Upper lobe of left lung (tissue), 4 donors: ENCODE results near the gene GNL2.

Source experiments
- POLR2AphosphoS5 ChIP-seq, 2 donors: sonication (generic); formaldehyde crosslinking; IDR thresholded peaks; one replicate each; pipeline ENCODE4 v1.5.1; 2017; ENCODE audit warnings: antibody characterized with exemption in 2 of 2
- TF ChIP-seq, protein P1 (sequence below), 6 experiments: fragments of 450-650 bp in 4 of 6; fragments of 200-600 bp in 2 of 6; sonication (generic) in 2 of 6; IDR thresholded peaks; one replicate each; pipeline ENCODE4 v1.5.1; 2016 to 2019; ENCODE audit warnings: antibody characterized with exemption in 6 of 6

DNA sequence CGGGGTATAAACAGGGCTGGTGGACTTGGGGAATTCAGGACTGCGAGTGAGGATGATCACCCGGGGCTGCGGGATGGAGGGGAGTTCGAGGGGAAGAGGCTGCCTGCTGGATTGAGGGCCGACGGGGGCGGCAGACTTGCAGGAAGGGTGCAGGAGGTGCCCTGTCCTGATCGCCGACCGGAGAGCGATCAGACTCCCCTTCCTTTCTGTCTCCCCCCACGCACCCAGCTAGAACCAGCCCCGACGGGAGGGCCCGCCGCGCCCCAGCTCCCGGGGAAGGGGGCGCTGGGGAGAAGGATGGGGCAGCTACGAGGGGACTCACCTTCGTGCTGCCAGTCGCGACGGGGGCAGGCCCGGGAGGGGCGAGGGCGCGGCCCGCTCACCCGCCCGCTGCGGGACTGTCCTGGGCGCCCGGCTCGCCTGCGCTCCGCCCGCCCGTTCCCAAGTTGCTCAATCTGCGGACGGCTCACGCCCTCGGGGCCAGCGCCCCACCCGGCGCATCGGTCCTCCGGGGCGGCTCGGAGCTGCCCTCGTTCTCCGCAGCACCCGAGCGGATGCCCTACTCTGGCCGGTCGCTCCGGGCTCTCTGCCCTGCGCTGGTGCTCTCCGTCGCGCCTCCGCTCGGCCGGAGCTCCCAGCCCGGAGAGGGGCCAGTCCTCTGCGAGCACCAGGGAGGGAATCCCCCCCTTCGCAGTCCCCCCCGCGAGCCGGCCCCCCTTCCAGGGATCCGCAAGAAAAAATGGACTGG is 38.7 kb upstream of the GNL2 start, which contains the start of gene RSPO1:
- TF ChIP-seq POLR2AphosphoS5 (IDR thresholded peaks at IDR 0.05), result no peak
- TF ChIP-seq, protein P1, sequence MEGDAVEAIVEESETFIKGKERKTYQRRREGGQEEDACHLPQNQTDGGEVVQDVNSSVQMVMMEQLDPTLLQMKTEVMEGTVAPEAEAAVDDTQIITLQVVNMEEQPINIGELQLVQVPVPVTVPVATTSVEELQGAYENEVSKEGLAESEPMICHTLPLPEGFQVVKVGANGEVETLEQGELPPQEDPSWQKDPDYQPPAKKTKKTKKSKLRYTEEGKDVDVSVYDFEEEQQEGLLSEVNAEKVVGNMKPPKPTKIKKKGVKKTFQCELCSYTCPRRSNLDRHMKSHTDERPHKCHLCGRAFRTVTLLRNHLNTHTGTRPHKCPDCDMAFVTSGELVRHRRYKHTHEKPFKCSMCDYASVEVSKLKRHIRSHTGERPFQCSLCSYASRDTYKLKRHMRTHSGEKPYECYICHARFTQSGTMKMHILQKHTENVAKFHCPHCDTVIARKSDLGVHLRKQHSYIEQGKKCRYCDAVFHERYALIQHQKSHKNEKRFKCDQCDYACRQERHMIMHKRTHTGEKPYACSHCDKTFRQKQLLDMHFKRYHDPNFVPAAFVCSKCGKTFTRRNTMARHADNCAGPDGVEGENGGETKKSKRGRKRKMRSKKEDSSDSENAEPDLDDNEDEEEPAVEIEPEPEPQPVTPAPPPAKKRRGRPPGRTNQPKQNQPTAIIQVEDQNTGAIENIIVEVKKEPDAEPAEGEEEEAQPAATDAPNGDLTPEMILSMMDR (IDR thresholded peaks at IDR 0.05), result no peak
